Measurements from ENCODE around the gene HAUS7.
"Not testable (repeated sequence)": the region's sequence is repeated elsewhere in the genome, so short reads cannot be mapped to it uniquely, and the experiment has no call there.

DNA sequence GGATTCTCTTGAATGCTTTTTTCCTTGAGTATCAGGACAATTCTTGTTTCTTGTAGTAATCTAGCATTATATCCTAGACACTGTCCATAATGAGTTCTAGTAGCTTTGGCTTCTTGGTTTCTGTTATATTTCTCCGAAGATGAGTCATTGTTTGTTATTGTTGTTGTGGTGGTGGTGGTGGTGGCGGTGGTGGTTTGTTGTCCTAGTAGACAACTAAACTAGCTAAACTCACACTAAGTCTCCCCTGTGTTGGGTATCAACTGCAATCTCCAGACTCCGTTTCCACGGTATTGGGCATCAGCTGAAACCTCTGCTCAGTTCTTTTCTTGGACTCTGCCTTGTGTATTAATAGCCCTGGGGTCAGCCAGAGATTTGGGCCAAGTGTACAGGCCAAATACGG lies 66.0 kb downstream of the HAUS7 start:
- TF ChIP-seq EZH2phosphoT487, EZH2 (IDR thresholded peaks at IDR 0.05): not testable (repeated sequence)
- TF ChIP-seq, protein P1, sequence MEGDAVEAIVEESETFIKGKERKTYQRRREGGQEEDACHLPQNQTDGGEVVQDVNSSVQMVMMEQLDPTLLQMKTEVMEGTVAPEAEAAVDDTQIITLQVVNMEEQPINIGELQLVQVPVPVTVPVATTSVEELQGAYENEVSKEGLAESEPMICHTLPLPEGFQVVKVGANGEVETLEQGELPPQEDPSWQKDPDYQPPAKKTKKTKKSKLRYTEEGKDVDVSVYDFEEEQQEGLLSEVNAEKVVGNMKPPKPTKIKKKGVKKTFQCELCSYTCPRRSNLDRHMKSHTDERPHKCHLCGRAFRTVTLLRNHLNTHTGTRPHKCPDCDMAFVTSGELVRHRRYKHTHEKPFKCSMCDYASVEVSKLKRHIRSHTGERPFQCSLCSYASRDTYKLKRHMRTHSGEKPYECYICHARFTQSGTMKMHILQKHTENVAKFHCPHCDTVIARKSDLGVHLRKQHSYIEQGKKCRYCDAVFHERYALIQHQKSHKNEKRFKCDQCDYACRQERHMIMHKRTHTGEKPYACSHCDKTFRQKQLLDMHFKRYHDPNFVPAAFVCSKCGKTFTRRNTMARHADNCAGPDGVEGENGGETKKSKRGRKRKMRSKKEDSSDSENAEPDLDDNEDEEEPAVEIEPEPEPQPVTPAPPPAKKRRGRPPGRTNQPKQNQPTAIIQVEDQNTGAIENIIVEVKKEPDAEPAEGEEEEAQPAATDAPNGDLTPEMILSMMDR (IDR thresholded peaks at IDR 0.05) = not testable (repeated sequence)
